HepG2 (cell line): ENCODE results near the gene GFPT1. TPM values are rescaled to one million over a fixed set of nuclear protein-coding genes. Genes with fewer than 3 reads are reported as not detected.

ENCODE experiments used
- AKNA ChIP-seq: sonication (generic); formaldehyde crosslinking; IDR thresholded peaks from 2 replicates; pipeline ENCODE4 v1.4.0; 2020; ENCODE audit warnings: missing genetic modification reagents, borderline replicate concordance
- BHLHE40 ChIP-seq: IDR thresholded peaks from 2 replicates; pipeline ENCODE4 v1.6.1; 2011; ENCODE audit warnings: low read length, improper control_type of control experiment
- ELF1 ChIP-seq: sonication (generic); formaldehyde crosslinking; IDR thresholded peaks from 2 replicates; pipeline ENCODE4 v1.4.0; 2020; ENCODE audit warnings: missing genetic modification reagents
- FOXO1 ChIP-seq: sonication (generic); formaldehyde crosslinking; IDR thresholded peaks from 2 replicates; pipeline ENCODE4 v1.4.0; 2020; ENCODE audit warnings: missing genetic modification reagents
- GLI4 ChIP-seq: sonication (generic); formaldehyde crosslinking; IDR thresholded peaks from 2 replicates; pipeline ENCODE4 v1.5.1; 2020; ENCODE audit warnings: missing genetic modification reagents, mild to moderate bottlenecking, moderate library complexity, borderline replicate concordance
- GMEB2 ChIP-seq: IDR thresholded peaks from 2 replicates; pipeline ENCODE4 v1.6.1; 2016; ENCODE audit warnings: missing biosample characterization, missing genetic modification reagents, low read depth
- HNRNPK ChIP-seq: fragments of 200-400 bp; formaldehyde crosslinking; IDR thresholded peaks from 2 replicates; pipeline ENCODE4 v1.6.1; 2018; ENCODE audit warnings: low read length, low read depth, moderate library complexity, mild to moderate bottlenecking; ENCODE audit not compliant: poor library complexity, severe bottlenecking
- MAFG ChIP-seq: sonication (generic); formaldehyde crosslinking; IDR thresholded peaks from 2 replicates; pipeline ENCODE4 v1.5.1; 2020; ENCODE audit warnings: mild to moderate bottlenecking, missing genetic modification reagents
- NBN ChIP-seq: fragments of 450-650 bp; conservative IDR thresholded peaks from 2 replicates; pipeline ENCODE4 v1.6.1; 2017
- RBAK ChIP-seq: sonication (generic); formaldehyde crosslinking; IDR thresholded peaks from 2 replicates; pipeline ENCODE4 v1.5.1; 2020; ENCODE audit warnings: mild to moderate bottlenecking, missing genetic modification reagents
- TFE3 ChIP-seq: IDR thresholded peaks from 2 replicates; pipeline ENCODE4 v1.6.1; 2016
- USF2 ChIP-seq, 2 experiments: sonication (generic) in 1 of 2; formaldehyde crosslinking in 1 of 2; IDR thresholded peaks; 2 replicates each; pipeline versions ENCODE4 v1.5.1 to v1.6.1; 2011 to 2020; ENCODE audit warnings: borderline replicate concordance in 1 of 2, low read depth in 1 of 2, low read length in 1 of 2, mild to moderate bottlenecking in 1 of 2, missing genetic modification reagents in 1 of 2, moderate library complexity in 1 of 2
- ZMYM4 ChIP-seq: sonication (generic); formaldehyde crosslinking; IDR thresholded peaks from 2 replicates; pipeline ENCODE4 v1.8.1; 2023; ENCODE audit warnings: mild to moderate bottlenecking, missing genetic modification reagents
- ZNF121 ChIP-seq: sonication (generic); formaldehyde crosslinking; IDR thresholded peaks from 2 replicates; pipeline ENCODE4 v1.5.0; 2020; ENCODE audit warnings: mild to moderate bottlenecking, missing genetic modification reagents
- ZNF329 ChIP-seq: sonication (generic); formaldehyde crosslinking; IDR thresholded peaks from 2 replicates; pipeline ENCODE4 v1.9.0; 2021; ENCODE audit warnings: low read depth, mild to moderate bottlenecking, missing genetic modification reagents
- ZNF552 ChIP-seq: sonication (generic); formaldehyde crosslinking; IDR thresholded peaks from 2 replicates; pipeline ENCODE4 v1.9.0; 2022; ENCODE audit warnings: missing genetic modification reagents, mild to moderate bottlenecking, borderline replicate concordance
- polyA plus RNA-seq, 8 experiments: library from polyadenylated mRNA; depleted of rRNA in 3 of 8; stranded (reverse) in 7 of 8; unstranded in 1 of 8; fragments of >200 nt; fragmentation: Illumina TruSeq in 4 of 8; extraction: Trizol in 4 of 8; gene quantifications; 2 replicates each; pipeline versions ENCODE4 v1.2.1 to v1.2.3, GENCODE V29; 2011 to 2016; ENCODE audit warnings: low read depth in 4 of 8, missing spikeins in 1 of 8, mixed read lengths in 1 of 8; ENCODE audit not compliant: insufficient read depth in 1 of 8
- total RNA-seq, 5 experiments: library from RNA; depleted of rRNA; stranded (reverse); fragments of >200 nt; fragmentation: Illumina TruSeq; extraction: Trizol; gene quantifications; 2 replicates each; pipeline ENCODE4 v1.2.3, GENCODE V29; 2016; ENCODE audit warnings: low read depth in 1 of 5

Gene GFPT1
- total and polyA plus RNA-seq, 2 of the 13 experiments (the other 11 are each of a cell fraction or from before 2014, with no cell fraction given) = 24.0 to 84.9 TPM

- TF ChIP-seq AKNA (CRISPR knock-in tag) (no peak), MAFG (CRISPR knock-in tag) (no peak), ZMYM4 (0 out of 2 replicates have a peak, but pooled peaks have one; percentile 26), ZNF121 (CRISPR knock-in tag) (no peak), USF2 (IDR thresholded peaks at IDR 0.05; ENCODE audit: low read depth, low read length) (no peak), USF2 (CRISPR knock-in tag; IDR thresholded peaks at IDR 0.05; ENCODE audit: borderline replicate concordance) (no peak), TFE3 (CRISPR knock-in tag) (no peak), GLI4 (CRISPR knock-in tag) (no peak), ZNF329 (no peak), BHLHE40 (no peak), RBAK (CRISPR knock-in tag) (no peak), GMEB2 (CRISPR knock-in tag) (no peak), ELF1 (CRISPR knock-in tag) (no peak), ZNF552 (no peak), NBN (no peak), HNRNPK (no peak), FOXO1 (CRISPR knock-in tag) (no peak)
These were observed 11.3 kb downstream of the GFPT1 start (continued) for GRCh38 chr2:69375494-69376353.
